Measurements from ENCODE around the gene HPCAL1.
"Not testable (repeated sequence)": the region's sequence is repeated elsewhere in the genome, so short reads cannot be mapped to it uniquely, and the experiment has no call there.

The HPCAL1 gene

DNA sequence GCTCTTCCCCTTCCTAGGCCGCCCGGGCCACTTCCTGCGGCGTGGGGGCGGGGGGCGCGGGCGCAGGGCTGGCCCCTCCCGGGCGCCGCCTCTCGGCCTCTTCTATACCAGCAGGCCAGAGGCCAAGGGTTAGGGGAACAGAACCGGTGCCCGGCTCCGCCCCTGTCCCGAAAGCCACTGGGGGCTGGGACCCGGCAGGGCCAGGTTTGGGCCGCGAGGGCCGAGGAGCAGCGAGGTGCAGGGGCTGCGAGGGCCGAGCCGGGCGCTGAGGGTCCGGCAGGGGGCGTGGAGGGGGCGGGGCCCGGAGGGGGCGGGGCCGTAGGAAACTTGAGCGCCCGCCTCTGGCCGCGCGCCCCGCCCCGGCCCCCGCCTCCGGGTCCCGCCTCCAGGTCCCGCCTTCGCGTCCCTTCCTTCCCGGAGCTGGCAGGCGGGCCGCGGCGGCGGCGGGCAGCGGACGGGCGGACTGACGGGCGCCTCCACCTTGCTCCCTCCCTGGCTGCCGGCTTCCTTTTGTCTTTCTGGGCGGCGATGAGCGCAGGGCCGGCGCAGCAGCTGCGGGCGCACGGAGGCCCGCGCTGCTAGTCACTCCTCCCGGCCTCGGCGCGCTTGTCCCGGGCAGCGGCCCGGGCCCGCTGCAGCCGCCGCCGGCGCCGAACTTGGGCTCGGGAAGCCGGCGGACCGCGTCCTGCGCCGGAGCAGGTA lies at the start of gene HPCAL1:
Gene HPCAL1 (plus strand): TSS at position 426 of the 702 bp plus-strand sequence. CDS start 116,854 bp downstream, outside the sequence.
- DNase-seq: peak; percentile 86 to 96

DNA sequence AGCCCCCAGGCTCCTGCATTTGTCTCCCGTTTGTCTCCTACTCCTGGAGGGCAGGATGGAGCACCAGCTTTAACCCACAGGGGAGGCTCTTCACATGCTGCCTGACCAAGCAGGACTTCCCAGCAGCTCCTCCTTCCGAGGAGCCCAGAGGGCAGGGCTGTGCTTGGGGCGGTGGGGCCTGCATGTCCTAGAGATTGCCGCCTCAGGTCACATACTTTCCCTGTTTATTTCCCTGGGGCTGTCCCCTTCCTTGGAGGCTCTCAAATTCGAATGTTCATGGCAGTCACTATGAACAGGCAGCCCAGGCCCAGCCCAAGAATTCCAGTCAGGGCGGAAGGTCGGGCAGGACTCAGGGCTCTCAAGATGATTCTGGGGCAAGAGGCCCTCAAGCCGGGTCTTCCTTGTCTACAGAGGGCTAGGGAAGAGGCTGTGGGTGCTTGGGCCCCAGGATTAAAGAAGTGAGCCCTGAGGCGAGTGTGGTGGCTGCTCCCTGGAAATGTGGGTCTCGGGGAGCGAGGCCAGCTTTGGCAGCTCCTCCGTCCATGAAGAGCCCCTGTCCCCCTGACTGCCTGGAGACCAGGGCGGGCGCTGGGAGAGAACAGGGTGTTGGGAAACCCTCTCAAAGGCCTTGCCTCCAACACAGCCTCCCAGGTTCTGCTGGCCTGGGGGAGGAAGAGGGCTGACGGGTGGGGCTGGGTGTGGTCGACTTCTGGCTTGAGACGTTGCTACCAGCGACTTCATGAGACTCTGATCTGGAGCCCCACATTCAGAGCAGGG lies 48.9 kb upstream of the HPCAL1 start:
- DNase-seq: no peak

- no peak for DNase-seq
These were observed 48.1 kb upstream of the HPCAL1 start for GRCh38 chr2:10254373-10255188.

- DNase-seq: no peak
These were observed 47.3 kb upstream of the HPCAL1 start for GRCh38 chr2:10255189-10256030.

DNA sequence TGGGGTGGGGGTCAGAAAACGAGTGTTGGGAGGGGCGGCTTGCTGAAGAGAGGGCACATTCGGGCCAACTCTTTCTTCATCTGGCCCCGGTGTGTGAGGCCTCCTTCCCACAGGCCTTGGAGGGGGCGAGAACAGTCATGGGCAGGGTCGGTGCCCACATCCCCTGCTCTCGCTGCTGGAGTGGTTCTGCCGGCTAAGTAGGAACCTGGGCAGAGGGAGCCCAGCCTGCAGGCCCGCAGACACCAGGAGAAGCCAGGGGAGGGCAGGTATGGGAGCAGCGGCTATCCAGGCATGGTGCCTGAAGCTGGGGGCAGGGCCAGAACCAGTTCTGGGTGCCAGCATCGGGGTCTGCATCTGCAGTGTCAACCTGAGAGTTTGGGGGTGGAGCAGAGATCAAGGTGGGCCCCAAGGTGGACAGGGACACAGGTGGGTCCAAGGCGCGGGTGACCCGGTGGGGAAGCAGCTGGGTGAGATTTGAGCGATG lies 46.6 kb upstream of the HPCAL1 start:
- DNase-seq: no peak

DNA sequence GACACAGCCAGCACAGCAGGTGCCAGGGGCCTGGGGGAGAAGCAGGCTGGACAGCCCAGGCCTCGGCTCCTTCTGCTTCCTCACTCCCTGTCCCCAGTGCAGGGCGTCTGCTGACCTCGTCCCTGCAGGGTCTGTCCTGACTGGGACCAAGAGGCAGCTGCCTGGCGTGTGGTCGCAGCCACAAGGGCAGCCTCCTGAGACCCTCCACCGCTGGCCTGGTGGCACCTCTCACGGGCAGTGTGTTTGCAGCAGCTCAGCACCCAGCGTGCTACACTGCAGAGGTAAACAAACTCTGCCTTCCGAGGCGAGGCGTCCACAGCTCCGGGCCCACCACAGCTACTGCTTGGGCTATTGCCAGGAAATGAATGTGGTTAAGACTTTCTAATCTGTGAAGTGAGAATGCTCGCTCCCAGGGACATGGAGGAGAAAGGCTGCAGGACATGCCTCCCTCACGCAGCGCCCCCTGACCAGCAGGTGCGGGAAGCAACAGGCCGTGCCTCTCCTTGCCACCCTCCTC lies 46.1 kb upstream of the HPCAL1 start:
- DNase-seq: no peak

DNA sequence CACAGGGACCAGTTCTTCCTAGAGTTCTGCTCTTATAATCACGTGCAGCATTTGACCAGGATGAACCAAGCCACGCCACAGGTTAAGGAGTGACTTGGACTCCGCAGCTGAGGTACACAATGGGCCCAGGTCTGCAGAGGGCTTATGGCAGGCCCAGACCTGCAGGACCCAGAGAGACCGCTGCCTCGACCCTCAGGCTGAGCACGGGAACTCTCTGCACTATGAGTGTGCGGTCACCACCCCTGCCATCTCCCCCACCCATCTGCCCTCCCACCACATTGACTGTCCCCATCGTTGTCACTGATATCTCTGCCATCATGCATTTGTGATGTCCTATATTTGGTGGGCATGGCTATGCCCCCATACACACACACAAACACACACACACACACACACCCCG lies 45.7 kb upstream of the HPCAL1 start:
- no peak for DNase-seq

DNA sequence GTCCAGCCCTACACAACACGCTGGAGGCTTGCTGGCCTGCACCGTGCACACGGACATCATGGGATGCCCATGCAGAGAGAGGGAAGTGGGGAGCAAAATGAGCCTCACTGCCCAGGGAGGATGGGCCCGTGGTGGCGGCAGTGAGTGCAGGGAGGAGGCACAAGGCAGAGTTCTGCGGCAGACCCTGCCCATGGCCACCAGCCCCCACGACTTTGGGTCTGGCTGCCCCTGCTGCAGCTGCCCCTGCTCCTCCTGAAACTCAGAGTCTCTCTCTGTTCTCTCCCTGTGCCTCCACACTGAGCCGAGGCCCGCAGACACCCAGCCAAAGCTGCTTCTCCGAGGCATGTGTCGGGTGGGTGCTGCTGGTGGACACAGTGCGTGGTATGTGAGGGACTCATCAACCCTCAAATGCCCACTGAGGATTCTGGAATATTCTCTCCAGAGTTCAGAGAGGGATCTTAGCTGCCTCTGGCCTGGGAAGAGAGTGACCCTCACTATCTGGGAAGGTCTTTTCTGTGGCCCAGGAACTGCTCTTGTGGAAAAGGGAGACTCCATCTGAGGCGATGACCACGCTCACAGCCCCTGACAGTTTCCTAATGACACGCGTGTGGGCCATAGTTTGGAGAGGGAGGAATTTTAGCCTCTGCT lies 45.1 kb upstream of the HPCAL1 start:
- no peak for DNase-seq

DNA sequence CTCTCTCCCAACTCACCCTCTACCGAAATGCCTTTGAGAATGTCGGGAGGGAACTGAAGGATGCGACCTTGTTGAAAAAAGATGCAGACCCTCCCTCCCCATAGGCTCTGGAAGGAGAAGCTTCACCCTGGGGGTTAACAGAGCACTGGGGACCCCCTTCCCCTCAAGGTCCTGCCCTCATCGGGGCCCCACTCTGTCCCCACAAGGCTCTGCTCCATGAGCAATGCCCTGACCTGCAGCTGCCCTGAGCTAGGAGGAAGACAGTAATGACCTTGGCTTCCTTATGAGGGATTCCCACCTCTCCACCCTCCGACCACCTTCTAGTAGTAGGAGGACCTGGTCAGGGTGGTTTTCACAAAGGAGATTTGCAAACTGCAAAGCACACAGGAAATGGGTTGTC lies 44.4 kb upstream of the HPCAL1 start:
- no peak for DNase-seq

GRCh38 chr2:10258726-10259125 lies 44.0 kb upstream of the HPCAL1 start:
- no peak for DNase-seq

DNA sequence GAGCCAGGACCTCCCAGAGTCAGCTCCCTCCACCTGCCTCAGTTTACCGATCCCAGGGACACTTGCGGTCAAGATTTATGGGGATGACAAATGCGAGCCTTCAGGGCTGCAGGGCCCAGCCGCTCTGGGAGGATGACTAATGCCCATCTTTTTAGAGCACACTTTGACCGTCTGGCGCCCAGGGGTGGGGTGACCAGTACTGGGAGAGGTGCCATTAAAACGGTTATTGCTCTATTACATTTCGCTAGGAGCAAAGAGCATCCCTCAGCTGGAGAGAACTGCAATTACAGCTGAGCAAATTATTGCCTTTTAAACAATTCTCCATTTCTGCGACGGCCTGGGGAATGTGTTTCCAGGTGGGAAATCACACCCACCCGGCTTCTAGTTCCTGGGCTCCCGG lies 42.6 kb upstream of the HPCAL1 start:
- no peak for DNase-seq

- not testable (repeated sequence) for DNase-seq
These were observed 39.2 kb upstream of the HPCAL1 start for GRCh38 chr2:10263526-10263925.

GRCh38 chr2:10264506-10265328 lies 38.0 kb upstream of the HPCAL1 start:
- no peak for DNase-seq

- no peak for DNase-seq
These were observed 37.2 kb upstream of the HPCAL1 start for GRCh38 chr2:10265329-10266132.

DNA sequence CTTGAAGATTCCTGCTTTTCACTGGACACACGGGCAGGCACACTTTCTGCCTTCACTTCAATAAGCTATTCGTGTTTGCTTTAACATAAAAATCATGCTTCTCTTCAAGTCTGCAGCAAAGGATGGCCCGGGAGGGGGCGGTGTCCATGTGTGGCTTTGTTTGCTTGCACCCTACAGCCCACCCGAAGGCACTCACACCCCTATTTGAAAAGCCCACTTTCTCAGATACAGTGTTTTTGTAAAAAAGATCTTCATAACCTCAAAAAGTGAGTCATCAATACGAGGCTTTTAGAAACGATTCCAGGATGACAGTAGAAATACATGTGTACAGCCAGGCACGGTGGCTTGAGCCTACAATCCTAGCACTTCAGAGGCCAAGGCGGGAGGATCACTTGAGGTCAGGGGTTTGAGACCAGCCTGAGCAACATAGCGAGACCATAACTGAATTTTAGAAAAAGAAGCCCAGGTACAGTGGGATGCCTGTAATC lies 36.5 kb upstream of the HPCAL1 start:
- no peak for DNase-seq

- DNase-seq: no peak
These were observed 35.7 kb upstream of the HPCAL1 start for GRCh38 chr2:10267036-10267435.

GRCh38 chr2:10267551-10268465 lies 34.9 kb upstream of the HPCAL1 start:
- no peak for DNase-seq

GRCh38 chr2:10269291-10269690 lies 33.4 kb upstream of the HPCAL1 start:
- DNase-seq: no peak
